ENCODE data around the gene SUPT3H. TPM values are rescaled to one million over a fixed set of nuclear protein-coding genes. Genes with fewer than 3 reads are reported as not detected.

The SUPT3H gene
- total and polyA plus RNA-seq, 2 of the 8 experiments (the other 6 are each of a cell fraction or from before 2014, with no cell fraction given): 18.8 to 23.0 TPM

DNA sequence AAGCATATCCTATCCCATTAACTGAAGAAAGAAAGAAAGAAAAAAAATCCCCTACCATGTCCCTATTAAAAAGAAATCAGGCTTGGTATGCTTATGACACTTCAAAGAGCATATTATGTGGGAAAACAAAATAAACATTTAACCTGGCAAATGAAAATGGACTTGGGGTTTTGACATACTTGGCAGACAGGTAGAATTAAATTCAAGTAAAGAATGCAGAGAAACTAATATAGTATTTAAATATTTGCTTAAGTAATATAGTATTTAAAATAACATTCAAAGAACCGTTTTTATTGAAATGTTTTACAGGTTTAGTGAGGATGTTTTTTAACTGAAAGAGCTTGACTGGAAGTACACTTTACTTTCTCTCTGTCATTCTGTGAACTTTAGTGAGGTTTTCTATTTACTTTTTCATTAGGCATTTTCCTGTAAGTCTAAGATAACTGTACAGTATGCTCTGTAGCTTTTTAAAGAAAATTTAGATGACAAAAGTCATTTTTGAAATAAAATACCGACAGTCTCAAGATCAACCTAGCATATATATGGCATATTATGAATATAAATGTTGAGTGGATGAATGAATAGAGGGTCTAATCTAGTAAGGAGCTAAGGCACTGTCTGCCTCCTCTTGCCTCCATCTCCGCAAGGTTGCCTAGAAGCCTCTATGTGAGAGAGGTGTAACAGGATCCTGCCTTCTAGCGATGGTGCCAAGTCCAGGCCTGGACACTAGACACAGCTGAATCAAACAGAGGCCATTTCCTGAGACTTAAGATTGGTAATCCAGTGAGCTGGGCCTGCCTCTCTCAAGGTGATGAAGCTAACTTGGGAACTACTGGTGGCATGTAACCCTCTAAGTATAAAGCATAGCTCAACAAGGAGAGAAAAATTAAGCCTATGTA lies 394.0 kb downstream of the SUPT3H start (continued):
- TF ChIP-seq TBP (IDR thresholded peaks at IDR 0.05; ENCODE audit: low read depth, low read length) (no peak), CREB1 (IDR thresholded peaks at IDR 0.05) (no peak), SAP30 (IDR thresholded peaks at IDR 0.05; ENCODE audit: insufficient read depth, insufficient replicate concordance, low read length) (no peak), SRF (IDR thresholded peaks at IDR 0.05; ENCODE audit: low read depth, low read length) (no peak)
